ENCODE measurements around the gene LRRC75B.

GRCh38 chr22:24590596-24591173 is 2.2 kb downstream of the LRRC75B start:
- TF ChIP-seq, protein P1, sequence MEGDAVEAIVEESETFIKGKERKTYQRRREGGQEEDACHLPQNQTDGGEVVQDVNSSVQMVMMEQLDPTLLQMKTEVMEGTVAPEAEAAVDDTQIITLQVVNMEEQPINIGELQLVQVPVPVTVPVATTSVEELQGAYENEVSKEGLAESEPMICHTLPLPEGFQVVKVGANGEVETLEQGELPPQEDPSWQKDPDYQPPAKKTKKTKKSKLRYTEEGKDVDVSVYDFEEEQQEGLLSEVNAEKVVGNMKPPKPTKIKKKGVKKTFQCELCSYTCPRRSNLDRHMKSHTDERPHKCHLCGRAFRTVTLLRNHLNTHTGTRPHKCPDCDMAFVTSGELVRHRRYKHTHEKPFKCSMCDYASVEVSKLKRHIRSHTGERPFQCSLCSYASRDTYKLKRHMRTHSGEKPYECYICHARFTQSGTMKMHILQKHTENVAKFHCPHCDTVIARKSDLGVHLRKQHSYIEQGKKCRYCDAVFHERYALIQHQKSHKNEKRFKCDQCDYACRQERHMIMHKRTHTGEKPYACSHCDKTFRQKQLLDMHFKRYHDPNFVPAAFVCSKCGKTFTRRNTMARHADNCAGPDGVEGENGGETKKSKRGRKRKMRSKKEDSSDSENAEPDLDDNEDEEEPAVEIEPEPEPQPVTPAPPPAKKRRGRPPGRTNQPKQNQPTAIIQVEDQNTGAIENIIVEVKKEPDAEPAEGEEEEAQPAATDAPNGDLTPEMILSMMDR (IDR thresholded peaks at IDR 0.05) = no peak
- TF ChIP-seq POLR2AphosphoS5 (IDR thresholded peaks at IDR 0.05; ENCODE audit: low read depth, low read length) = no peak
- TF ChIP-seq REST (IDR thresholded peaks at IDR 0.05; ENCODE audit: insufficient read depth in 1 of 2, low read depth in 2 of 2, low read length in 1 of 2) = no peak
- no peak for TF ChIP-seq TCF7L2 (IDR thresholded peaks at IDR 0.05; ENCODE audit: low read depth, low read length)

Measured in Panc1 (cell line).